ENCODE measurements around the gene PRRX2. TPM values are rescaled to one million over a fixed set of nuclear protein-coding genes. Genes with fewer than 3 reads are reported as not detected.
"Not testable (repeated sequence)": the region's sequence is repeated elsewhere in the genome, so short reads cannot be mapped to it uniquely, and the experiment has no call there.

PRRX2 gene
- polyA plus RNA-seq, 1 donor (not counting 4 experiments of a cell fraction or from before 2014, with no cell fraction given) = not detected

- DNase-seq (ENCODE audit: low read depth, low spot score) (no peak), FAIRE-seq (no peak)
- H3K9me1 ChIP-seq (ENCODE audit: control insufficient read depth, extremely low read depth, insufficient read depth, low read length) = no peaks in the 10 kb centered on the region
- TF ChIP-seq CTCF (optimal IDR thresholded peaks at IDR 0.05 in 1 of 3, IDR thresholded peaks at IDR 0.05 in 1 of 3, conservative IDR thresholded peaks at IDR 0.05 in 1 of 3; ENCODE audit: extremely low read depth in 1 of 3, insufficient read depth in 2 of 3, low read length in 3 of 3) (no peak), EZH2 (IDR thresholded peaks at IDR 0.05; ENCODE audit: low read length) (no peak)
- no peak overlapping the region for H2AFZ ChIP-seq (ENCODE audit: control insufficient read depth, low read length)
- dilution Hi-C loops (cut with MboI; ENCODE audit: extremely low pct_ligation_motif_present, low sequenced_read_pairs) = no loop called here
- H3K9ac ChIP-seq (ENCODE audit: control insufficient read depth, extremely low read depth, insufficient read depth, low read length) = no peak overlapping the region
- no peak overlapping the region for H3K27ac ChIP-seq (ENCODE audit: control insufficient read depth, insufficient read depth, low read length)
- peaks cover 0 to 9% of the 10 kb centered on the region in 2 experiments for H3K36me3 ChIP-seq (ENCODE audit: control insufficient read depth in 2 of 2, extremely low read depth in 1 of 2, insufficient read depth in 2 of 2, low read length in 2 of 2)
- no peaks in the 10 kb centered on the region for H3K79me2 ChIP-seq (ENCODE audit: control insufficient read depth, insufficient read depth, low read length)
- H3K4me3 ChIP-seq (ENCODE audit: control insufficient read depth in 2 of 3, extremely low read depth in 1 of 3, insufficient read depth in 2 of 3, low read depth in 1 of 3, low read length in 3 of 3) = no peak overlapping the region
- H3K4me1 ChIP-seq (ENCODE audit: control insufficient read depth, extremely low read depth, insufficient read depth, low read length) = peaks cover 34% of the 10 kb centered on the region
- no peaks in the 10 kb centered on the region for H4K20me1 ChIP-seq (ENCODE audit: control insufficient read depth, extremely low read depth, insufficient read depth, low read length)
- H3K4me2 ChIP-seq (ENCODE audit: control insufficient read depth, extremely low read depth, insufficient read depth, low read depth, low read length) = no peak overlapping the region
- H3K9me3 ChIP-seq (ENCODE audit: control insufficient read depth, low read depth, low read length) = no peaks in the 10 kb centered on the region
- H3K27me3 ChIP-seq (ENCODE audit: control insufficient read depth, extremely low read depth, insufficient read depth, low read length) = no peaks in the 10 kb centered on the region
Observed at GRCh38 chr9:129746092-129746777, 80.8 kb downstream of the PRRX2 start.

- Histone ChIP-seq H3K79me2 (ENCODE audit: control insufficient read depth, insufficient read depth, low read length) (no peaks in the 10 kb centered on the region), H2AFZ (ENCODE audit: control insufficient read depth, low read length) (no peak overlapping the region), H3K4me3 (ENCODE audit: control insufficient read depth in 2 of 3, extremely low read depth in 1 of 3, insufficient read depth in 2 of 3, low read depth in 1 of 3, low read length in 3 of 3) (no peak overlapping the region), H3K4me2 (ENCODE audit: control insufficient read depth, extremely low read depth, insufficient read depth, low read depth, low read length) (no peak overlapping the region), H3K36me3 (ENCODE audit: control insufficient read depth in 2 of 2, extremely low read depth in 1 of 2, insufficient read depth in 2 of 2, low read length in 2 of 2) (peaks cover 0 to 7% of the 10 kb centered on the region in 2 experiments), H3K9me3 (ENCODE audit: control insufficient read depth, low read depth, low read length) (no peaks in the 10 kb centered on the region), H3K4me1 (ENCODE audit: control insufficient read depth, extremely low read depth, insufficient read depth, low read length) (peaks cover 54% of the 10 kb centered on the region), H3K27me3 (ENCODE audit: control insufficient read depth, extremely low read depth, insufficient read depth, low read length) (no peaks in the 10 kb centered on the region), H3K27ac (ENCODE audit: control insufficient read depth, insufficient read depth, low read length) (peak overlapping the region; percentile 13), H3K9me1 (ENCODE audit: control insufficient read depth, extremely low read depth, insufficient read depth, low read length) (no peaks in the 10 kb centered on the region), H3K9ac (ENCODE audit: control insufficient read depth, extremely low read depth, insufficient read depth, low read length) (peak overlapping the region; percentile 2), H4K20me1 (ENCODE audit: control insufficient read depth, extremely low read depth, insufficient read depth, low read length) (no peaks in the 10 kb centered on the region)
- no peak for TF ChIP-seq EZH2 (IDR thresholded peaks at IDR 0.05; ENCODE audit: low read length)
- TF ChIP-seq CTCF (optimal IDR thresholded peaks at IDR 0.05 in 1 of 3, IDR thresholded peaks at IDR 0.05 in 1 of 3, conservative IDR thresholded peaks at IDR 0.05 in 1 of 3; ENCODE audit: extremely low read depth in 1 of 3, insufficient read depth in 2 of 3, low read length in 3 of 3) = no peak
- no peak for FAIRE-seq
- no peak for DNase-seq (ENCODE audit: low read depth, low spot score)
- dilution Hi-C loops (cut with MboI; ENCODE audit: extremely low pct_ligation_motif_present, low sequenced_read_pairs) = no loop called here
Observed at GRCh38 chr9:129748249-129748648, 82.8 kb downstream of the PRRX2 start.

- H3K27me3 ChIP-seq (ENCODE audit: control insufficient read depth, extremely low read depth, insufficient read depth, low read length); dilution Hi-C loops (cut with MboI; ENCODE audit: extremely low pct_ligation_motif_present, low sequenced_read_pairs); H3K79me2 ChIP-seq (ENCODE audit: control insufficient read depth, insufficient read depth, low read length); H4K20me1 ChIP-seq (ENCODE audit: control insufficient read depth, extremely low read depth, insufficient read depth, low read length); FAIRE-seq; H2AFZ ChIP-seq (ENCODE audit: control insufficient read depth, low read length); H3K4me2 ChIP-seq (ENCODE audit: control insufficient read depth, extremely low read depth, insufficient read depth, low read depth, low read length); H3K36me3 ChIP-seq (ENCODE audit: control insufficient read depth in 2 of 2, extremely low read depth in 1 of 2, insufficient read depth in 2 of 2, low read length in 2 of 2); H3K9me3 ChIP-seq (ENCODE audit: control insufficient read depth, low read depth, low read length); H3K9me1 ChIP-seq (ENCODE audit: control insufficient read depth, extremely low read depth, insufficient read depth, low read length); H3K4me3 ChIP-seq (ENCODE audit: control insufficient read depth in 2 of 3, extremely low read depth in 1 of 3, insufficient read depth in 2 of 3, low read depth in 1 of 3, low read length in 3 of 3); H3K27ac ChIP-seq (ENCODE audit: control insufficient read depth, insufficient read depth, low read length); DNase-seq (ENCODE audit: low read depth, low spot score): not testable (repeated sequence)
- Histone ChIP-seq H3K4me1 (ENCODE audit: control insufficient read depth, extremely low read depth, insufficient read depth, low read length) (peaks cover 54% of the 10 kb centered on the region), H3K9ac (ENCODE audit: control insufficient read depth, extremely low read depth, insufficient read depth, low read length) (peak overlapping the region; percentile 2)
Observed at GRCh38 chr9:129749052-129749451, 83.6 kb downstream of the PRRX2 start.
